Activated CD8-positive, alpha-beta memory T cell treated with anti-CD3 and anti-CD28 coated beads for 1 hour (primary cell): ENCODE data around the gene WWC1.

Experiments used
- DNase-seq, 2 donors: peaks; one replicate each; pipeline ENCODE4 v3.0.0-alpha.2; 2020; ENCODE audit warnings: low read depth in 1 of 2; ENCODE audit errors: extremely low read depth in 1 of 2

WWC1 gene

DNA sequence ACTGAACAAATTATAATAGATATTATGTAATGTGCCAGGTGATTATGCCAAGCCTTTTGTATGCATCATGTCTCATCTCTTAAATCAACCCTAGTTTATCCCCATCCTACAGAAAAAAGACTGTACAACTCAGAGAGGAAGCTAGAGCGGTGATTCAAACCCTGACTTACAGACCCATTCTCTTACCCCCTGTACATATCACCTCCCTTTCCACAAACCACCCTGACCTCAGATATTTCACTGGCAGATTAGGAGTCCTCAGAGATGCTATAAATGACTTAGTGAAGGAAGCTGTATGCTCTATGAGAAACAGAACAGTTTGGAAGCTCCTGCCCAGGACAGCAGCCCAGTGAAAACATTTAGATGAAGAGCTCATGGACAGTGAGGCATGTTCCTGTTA, 115.8 kb downstream of the WWC1 start:
- DNase-seq: no peak

DNA sequence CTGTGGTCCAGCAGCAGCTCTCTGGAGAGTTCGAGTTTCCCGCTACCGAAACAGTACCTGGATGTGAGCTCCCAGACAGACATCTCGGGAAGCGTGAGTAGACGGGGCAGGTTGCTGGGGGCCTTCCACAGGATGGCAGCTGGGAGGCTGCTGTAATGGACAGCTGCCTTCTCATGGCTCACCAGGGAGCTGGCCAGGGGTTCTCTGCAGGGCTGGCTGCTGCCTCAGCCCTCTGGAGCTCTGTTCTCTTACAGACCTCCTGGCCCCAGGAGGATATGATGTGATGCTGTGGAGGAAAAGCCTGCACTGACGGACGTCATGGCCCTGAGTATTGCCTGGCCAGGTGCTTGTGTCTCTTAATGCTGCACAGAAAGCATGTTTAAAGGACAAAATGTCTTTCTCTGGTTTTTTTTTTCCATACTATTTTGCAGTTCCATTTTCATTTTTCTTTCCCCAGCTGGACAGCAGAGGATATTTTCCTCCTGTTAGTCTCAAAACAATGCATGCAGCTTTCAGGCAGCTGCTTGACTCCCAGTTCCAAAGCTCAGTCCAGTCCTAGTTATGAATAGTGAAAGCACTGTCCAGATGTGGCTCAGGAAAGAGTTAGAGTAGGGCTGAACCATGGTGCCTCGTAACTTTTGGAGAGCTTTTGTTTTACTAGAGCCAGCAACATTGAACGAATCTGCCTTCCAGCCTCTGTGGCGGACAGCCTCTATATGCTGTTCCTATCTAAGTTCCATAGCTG, 117.3 kb downstream of the WWC1 start:
- DNase-seq: no peak

DNA sequence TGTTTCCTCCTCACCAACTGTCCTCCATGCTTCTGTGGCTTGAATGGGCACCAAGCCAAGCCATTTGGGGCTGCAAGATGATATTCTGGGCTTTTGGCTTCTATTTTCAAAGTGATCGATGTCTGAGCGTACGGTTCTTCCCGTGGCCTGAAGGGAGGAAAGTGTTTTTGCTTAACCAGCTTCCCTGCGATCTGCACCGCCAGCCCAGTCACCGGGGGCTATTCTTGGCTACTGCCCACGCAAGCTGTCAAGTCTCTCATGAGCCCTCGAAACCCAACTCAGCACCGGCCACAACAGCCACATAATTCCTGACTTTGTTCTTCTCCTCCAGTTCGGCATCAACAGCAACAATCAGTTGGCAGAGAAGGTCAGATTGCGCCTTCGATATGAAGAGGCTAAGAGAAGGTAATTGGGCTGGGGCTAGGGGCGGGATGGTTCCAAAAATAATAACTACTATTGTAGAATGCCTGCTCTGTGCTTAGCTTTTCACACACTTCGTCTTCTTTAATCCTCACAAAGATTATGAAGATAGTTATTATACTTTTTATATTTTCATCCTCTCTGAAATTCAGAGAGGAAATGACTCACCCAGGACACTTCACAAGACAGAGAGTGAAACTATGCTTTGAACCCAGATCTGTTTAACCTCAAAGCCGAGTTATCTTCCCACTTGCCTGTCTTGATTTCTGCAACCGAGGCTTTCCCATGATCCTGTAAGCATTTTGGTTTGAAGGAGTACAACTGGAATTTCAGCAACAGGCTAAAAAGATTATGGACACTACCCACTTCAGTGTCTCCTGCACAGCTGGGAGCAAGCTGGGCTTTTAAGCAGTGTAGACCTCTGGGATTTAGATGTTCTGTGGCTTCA, 118.4 kb downstream of the WWC1 start:
- no peak for DNase-seq

DNA sequence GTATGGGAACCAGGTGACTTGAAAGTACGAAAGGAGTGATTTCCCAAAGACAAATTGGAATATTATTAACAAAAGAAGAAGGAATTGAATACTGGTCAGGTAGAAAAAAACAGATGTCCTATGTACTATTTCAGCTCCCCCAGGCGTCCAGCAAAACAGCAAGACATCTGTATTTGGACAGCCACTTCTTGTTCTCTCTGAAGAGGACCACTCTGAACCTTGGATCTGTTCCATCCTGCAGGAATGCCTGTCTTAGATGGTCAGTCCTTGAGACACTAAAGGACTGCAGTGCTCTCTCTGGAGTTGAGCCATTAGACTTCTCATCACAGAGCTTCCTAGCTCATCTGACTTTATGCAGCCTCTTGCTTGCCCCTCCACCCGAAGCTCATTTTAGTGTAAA, 120.4 kb downstream of the WWC1 start:
- DNase-seq: no peak

DNA sequence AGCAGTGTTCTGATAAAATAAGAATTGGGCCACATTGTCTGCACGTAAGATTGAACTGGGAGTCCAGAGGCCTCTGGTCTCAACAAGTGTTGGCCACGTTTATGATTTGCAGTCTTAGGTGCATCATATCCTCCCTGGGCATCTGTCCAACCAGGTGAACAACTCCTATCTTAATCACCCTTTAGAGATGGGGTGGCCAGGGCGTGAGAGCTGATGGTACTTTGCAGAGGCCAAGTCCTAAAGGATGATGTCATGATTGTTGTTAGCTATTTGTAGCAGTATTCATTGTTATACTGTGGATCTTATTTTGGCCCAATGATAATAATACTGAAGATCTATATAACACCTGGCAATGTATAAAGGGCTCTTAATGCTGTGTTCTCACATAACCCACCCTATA, 121.6 kb downstream of the WWC1 start:
- no peak for DNase-seq

DNA sequence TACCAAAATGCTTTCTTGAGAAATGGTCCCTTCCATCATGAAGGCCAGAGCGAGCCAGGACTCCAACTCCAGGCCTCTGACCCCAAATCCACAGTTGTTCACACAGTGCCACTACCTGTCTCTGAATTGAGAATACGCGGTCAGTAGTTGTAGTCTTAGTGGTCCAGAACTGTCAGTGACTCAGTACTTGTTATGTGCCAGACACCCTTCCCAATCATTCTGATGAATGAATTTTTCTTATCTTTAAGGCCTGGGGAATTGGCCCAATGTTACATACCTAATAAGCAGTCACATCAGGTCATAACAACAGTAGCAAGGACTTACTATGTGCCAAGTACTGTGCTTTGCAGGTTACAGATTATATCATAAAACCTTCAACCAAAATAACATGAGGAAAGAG, 122.2 kb downstream of the WWC1 start:
- no peak for DNase-seq

DNA sequence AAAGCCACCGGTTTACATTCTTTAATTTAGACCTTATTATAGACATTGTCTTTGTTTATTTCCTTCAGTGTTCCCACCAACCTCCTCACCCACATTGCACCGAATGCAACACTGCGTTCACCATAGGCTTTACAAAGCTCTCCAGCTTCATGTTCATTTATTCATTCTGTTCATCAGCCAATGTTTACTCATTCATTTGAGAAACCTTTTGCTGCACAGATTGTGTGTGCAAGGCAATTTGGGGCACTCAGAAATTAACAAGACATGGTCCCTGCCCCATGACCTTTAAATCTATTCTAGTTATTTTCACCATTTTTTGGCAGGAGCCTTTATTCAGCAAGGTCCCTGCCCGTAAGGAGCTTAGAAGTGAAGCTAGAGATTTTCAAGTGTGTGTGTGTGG, 124.0 kb downstream of the WWC1 start:
- DNase-seq: no peak

DNA sequence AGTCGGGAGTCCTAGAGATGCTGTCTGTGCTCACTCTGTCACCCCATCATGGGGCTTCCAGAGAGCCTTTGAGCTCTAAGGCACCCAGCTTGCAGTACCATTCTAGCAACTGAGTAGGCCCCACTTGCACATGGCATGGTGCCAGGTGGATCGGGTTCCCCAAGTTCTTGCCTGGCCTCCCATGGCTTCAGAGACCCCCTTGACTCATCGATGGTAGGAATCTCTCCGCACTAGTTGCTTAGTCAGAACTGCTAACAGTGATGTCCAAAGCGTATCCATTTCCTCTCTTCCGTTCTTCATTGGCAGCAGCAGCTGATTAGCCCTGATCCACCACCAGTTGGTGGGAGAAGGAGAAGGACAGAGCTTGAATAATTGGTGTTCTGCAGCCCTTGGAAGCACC, 124.5 kb downstream of the WWC1 start:
- no peak for DNase-seq

DNA sequence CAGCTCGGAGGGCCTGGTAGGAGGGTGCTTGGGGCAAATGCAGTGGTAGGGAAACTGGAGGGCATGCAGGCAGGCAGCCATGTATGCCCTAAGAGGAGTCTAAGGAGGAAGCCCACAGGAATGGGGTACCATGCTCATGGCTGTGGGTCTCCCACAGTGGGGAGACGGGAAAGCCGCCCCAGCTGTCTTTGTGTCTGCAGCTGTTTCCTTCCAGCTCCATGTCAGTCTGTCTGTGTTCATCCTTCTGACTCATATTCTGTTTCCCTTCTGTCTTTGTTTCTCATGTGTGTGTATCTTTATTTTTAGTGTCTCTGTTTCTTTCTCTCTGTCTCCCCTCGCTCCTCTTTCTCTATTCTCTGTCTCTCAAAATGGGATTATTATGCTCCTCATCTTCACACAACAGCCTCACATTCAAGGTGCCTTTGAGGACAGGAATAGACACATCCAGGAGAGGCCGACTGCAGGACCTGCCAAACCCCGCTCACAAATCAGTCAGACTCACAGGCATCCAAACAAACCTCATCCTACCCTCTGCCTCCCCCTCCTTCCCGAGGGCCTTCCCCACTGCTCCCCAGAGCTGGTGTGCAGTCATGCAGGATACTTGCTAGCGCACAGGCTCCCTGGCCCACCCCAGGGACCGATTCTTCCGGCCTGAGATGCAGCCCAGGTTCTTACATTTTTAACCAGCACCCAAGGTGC, 126.4 kb downstream of the WWC1 start:
- DNase-seq: no peak

DNA sequence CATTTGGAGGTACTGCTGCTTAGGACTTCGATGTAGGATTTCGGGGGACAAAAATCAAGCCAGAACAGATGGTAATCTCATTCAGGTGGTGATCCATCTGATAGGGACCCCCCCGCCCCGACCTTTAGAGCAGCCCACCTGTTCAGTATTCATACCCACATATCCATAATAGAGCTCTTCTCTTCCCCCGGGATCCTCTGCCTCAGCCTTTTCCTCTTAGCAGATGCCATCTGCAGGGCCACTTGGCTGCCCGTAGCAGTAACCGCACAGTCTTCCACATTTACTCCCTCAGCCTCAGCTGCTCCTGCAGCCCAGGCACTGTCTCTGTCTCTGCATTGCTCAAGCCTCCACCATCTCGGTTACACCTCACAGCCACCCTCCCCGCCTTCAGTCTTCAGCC, 129.0 kb downstream of the WWC1 start:
- no peak for DNase-seq

DNA sequence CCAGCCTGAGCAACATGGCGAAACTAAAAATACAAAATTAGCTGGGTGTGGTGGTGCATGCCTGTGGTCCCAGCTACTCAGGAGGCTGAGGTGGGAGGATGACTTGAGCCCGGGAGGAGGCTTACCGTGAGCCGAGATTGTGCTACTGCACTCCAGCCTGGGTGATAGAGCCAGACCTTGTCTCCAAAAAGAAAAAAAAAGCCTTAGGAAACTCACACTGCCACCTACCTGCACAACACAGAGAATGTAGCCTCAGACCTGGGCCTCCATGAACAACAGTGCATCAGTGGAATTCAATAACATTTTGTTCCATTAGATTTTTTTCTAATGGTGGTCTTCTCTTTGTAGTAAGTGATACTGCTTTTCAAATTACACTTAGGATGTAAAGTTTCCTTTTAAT, 131.0 kb downstream of the WWC1 start:
- no peak for DNase-seq

DNA sequence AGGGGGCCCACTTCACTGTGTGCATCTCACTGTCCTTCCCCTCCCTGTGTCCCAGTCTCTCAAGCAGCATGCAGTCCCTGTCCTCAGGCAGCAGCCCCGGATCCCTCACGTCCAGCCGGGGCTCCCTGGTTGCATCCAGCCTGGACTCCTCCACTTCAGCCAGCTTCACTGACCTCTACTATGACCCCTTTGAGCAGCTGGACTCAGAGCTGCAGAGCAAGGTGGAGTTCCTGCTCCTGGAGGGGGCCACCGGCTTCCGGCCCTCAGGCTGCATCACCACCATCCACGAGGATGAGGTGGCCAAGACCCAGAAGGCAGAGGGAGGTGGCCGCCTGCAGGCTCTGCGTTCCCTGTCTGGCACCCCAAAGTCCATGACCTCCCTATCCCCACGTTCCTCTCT, 132.0 kb downstream of the WWC1 start:
- no peak for DNase-seq

DNA sequence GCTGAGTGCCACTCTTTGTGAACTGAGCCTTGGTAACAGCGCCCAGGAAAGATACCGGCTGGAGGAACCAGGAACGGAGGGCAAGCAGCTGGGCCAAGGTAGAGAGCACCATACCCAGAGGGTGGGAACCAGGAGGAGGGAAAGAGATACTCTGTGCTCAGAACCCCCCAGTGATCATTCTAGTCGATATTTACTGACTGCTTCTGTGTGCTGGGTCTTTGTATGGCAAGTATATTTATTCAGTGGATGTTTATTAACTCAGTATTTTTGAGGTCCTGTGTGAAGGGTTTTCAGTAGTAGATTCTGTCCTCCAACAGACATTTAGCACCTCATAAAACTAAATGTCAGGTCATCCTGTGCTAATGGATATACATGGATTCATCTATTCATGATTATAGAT, 132.5 kb downstream of the WWC1 start:
- no peak for DNase-seq

DNA sequence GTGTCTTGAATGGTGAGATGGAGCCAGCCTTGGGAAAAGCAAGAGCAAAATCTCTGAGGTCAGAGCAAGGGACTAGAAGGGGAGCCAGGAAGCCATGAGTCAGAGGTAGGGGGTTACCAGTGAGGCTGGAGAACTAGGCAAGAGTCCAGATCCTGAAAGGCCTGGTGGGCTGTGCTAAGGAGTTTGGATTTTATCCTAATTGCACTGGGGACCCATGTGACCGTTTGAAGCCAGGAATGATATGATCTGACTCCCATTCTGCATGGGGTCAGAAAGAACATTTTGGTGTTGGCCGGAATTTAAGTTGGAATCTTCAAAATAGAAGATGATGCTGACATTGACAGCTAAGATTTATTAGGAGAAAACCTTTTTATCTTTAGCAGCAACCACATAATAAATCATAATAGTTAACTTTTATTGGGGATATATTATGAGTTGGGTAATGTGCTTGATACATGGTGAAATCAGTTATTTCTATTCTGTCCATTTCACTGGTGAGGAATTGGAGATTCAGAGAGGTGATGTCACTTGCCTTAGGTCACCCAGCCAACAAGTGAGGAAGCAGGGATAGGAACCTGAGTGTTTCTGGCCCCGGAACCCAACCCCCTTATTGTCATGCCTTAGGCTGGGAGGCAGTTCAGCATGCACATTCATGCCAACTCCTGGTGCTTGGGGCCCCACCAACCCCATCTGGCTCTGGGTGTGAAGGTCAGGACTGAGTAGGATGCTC, 133.3 kb downstream of the WWC1 start:
- DNase-seq: no peak

DNA sequence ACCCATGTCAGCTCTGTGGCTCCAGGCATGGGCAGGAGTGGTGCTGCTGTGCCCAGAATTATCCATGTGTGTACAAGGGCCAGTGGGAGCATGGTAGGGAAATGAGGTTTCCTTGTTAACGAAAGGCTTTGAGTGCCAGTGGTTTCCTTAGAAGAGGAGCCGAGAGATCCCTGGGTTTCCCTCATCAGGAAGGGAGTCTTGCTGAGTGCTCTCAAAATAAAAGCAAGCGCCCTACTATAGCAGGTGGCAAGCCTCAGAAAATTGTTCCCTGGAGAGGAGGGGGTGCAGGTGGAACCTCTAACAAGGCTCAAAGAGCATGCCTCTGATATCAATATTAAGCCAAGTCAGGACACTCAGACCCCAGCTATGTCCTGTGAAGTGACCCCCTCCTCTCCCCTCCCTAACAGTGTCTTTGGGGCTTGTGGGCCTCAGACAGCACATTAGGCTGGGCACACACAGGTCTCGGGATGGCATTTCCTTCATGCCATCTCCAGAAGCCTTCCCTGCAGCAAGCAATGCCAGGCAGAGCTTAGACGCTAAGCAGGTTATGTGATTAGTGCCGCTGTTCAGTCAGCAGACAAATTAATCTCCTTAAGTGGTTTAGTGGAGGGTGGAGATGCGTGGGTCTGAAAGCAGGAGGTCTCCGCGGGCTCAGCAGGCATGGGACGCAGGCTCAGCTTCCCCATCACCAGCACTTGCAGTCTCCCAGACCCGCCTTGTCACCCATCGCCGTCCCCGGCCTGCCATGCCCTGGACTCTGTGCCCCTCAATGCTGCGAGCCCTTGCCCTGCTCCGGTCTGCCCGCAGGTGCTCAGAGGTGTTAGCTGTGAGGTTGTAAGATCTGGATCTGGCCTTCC, 134.8 kb downstream of the WWC1 start:
- DNase-seq: no peak

DNA sequence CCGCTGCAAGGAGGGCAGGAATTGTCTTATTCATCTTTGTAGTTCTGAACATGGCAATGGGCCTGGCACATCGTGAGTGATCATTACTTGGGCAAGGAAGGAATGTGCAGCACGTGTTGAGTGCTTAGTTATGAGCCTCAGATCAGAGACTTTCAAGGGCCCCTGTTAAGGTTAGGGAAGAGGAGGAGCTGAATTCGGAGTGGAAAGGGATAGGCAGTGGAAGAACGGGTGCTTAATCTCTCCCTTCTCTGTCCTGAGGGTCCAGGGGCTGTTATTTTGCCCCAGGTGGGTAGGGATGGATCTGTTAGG, 135.4 kb downstream of the WWC1 start:
- no peak for DNase-seq

DNA sequence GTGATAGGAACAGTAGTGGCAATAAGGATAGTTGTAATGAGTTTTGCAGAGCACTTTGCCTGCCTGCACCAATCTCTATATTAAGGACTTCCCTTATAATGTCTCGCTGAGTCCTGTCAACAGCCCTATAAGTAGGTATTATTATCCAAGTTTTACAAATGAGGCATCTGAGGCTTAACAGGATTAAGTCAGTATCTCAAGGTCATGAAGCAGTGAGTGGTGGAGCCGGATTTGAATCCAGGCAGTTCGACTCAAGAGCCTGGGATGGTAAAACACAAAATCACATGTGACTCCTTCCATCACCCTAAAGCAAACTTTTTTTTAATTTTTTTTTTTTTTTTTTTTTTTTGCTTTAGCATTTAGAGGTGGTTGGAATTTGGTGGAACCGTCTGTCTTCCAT, 135.8 kb downstream of the WWC1 start:
- no peak for DNase-seq

DNA sequence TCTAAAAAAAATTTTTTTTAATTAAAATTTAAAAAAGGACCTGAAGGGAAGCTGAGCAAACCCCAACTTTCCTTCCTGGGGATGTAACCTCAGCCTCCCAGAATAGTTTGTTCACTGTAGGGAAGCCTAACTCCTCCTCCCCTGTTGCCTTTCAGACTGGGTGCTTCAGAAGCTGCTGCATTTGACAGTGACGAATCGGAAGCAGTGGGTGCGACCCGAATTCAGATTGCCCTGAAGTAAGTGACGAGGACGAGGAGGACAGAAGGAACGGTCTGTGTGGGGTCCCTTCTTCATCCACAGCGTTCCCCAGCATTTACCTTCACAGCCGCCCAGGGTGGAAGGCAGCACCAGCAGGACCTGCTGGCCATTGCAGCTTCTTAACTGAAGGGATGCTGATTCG, 137.1 kb downstream of the WWC1 start:
- DNase-seq: no peak

DNA sequence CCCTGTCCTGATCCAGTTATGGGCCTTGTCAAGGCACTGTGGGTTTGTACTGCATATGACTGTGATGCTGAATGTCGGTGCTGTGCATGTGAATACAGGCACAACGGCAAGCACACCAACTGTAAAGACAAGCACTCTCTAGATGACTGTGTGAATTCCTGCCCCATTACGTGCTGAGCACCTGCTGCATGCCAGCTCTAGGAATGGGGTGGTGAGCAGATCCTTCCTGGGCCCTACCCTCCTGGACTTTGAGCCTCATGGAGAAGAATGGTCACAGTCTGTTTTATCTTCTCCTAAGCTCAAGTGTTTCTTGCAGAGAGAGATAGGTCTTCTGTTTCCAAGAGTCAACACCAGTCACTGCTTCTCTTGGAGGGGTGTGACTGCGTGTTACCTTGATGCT, 138.9 kb downstream of the WWC1 start:
- DNase-seq: no peak

DNA sequence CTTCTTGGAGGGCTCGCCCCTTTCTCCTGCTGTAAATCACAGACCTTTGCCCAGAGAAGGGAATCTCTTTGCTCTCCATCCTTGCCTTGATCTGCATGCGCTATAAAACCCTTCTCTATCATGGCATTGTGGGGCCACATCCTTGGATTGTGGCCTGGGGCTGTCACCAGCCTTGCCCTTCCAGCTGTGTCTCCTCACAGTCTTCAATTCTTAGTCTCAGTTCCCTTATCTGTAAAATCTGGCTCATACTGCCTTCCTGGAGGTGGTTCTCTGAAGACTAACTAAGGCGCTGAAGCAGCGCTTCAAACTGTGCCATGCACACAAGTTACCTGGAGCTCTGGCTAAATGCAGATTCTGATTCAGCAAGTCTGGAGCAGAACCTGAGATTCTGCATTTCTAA, 141.5 kb downstream of the WWC1 start:
- no peak for DNase-seq
